K562 (cell line): ENCODE results near the gene MC3R. TPM values are rescaled to one million over a fixed set of nuclear protein-coding genes. Genes with fewer than 3 reads are reported as not detected.

Source experiments
- ATAC-seq: fragments of 200-7000 bp; cut with Tn5 transposase; 3 replicates; pipeline ENCODE4 v1.9.1; 2020; ENCODE audit warnings: moderate library complexity
- BruUV-seq: library from RNA; stranded (reverse); fragments of 400-500 nt; replicated peaks from 2 replicates; lab custom pipeline; 2021; lab: Mats Ljungman, UMichigan
- CTCF ChIA-PET: fragments of 300-600 bp; formaldehyde crosslinking; extraction: SDS; loops from one replicate; lab custom pipeline; 2021; ENCODE audit warnings: low intra/inter-chr PET ratio; lab: Yijun Ruan, JAX
- POLR2A ChIA-PET: fragments of 300-600, 350-650 bp; sonication (Branson Sonifier 250); formaldehyde crosslinking; extraction: SDS; loops from one replicate; lab custom pipeline; 2021; ENCODE audit warnings: antibody characterized with exemption, inconsistent platforms; lab: Yijun Ruan, JAX
- DNase-seq, 4 experiments: peaks; one replicate each; pipeline versions ENCODE4 v3.0.0 to v3.0.0-alpha.2; 2011 to 2018; ENCODE audit warnings: low spot score in 3 of 4, mixed read lengths in 3 of 4; ENCODE audit errors: extremely low read depth in 1 of 4
- FAIRE-seq: peaks from 2 replicates; lab custom pipeline; 2011; peaks lifted over from hg19 to GRCh38; lab: Jason Lieb, UNC
- H2AFZ ChIP-seq: 2 replicates; pipeline ENCODE4 v1.6.0; 2011; ENCODE audit warnings: low read depth, low read length, control low read depth, inconsistent platforms
- H3K27ac ChIP-seq: fragments of 200-600 bp; 3 replicates; pipeline ENCODE4 v1.8.0; 2011; ENCODE audit warnings: low read depth, mild to moderate bottlenecking, control low read depth, inconsistent platforms, low read length, moderate library complexity, mixed read lengths; ENCODE audit errors: extremely low read depth
- H3K27me3 ChIP-seq, 2 experiments: fragments of 300-600 bp in 1 of 2; 2 replicates in 1 of 2; 3 replicates in 1 of 2; pipeline versions ENCODE4 v1.6.0 to v1.8.0; 2011; ENCODE audit warnings: inconsistent platforms in 2 of 2, low read length in 2 of 2, mild to moderate bottlenecking in 1 of 2, mixed read lengths in 1 of 2, moderate library complexity in 1 of 2; ENCODE audit not compliant: control insufficient read depth in 2 of 2, insufficient read depth in 2 of 2
- H3K36me3 ChIP-seq: fragments of 300-600 bp; 3 replicates; pipeline ENCODE4 v1.8.0; 2011; ENCODE audit warnings: mild to moderate bottlenecking, low read length, inconsistent platforms; ENCODE audit not compliant: control insufficient read depth, insufficient read depth
- H3K4me1 ChIP-seq, 2 experiments: fragments of 200-600 bp in 1 of 2; replicated peaks in 1 of 2; 2 replicates in 1 of 2; 3 replicates in 1 of 2; pipeline versions ENCODE4 v1.5.1 to v1.8.0; 2011; ENCODE audit warnings: inconsistent platforms in 2 of 2, low read length in 2 of 2, mild to moderate bottlenecking in 1 of 2, mixed read lengths in 1 of 2, moderate library complexity in 1 of 2; ENCODE audit not compliant: control insufficient read depth in 2 of 2, insufficient read depth in 2 of 2
- H3K4me2 ChIP-seq: 2 replicates; pipeline ENCODE4 v1.6.1; 2011; ENCODE audit warnings: low read length, control low read depth, inconsistent platforms, mixed read lengths; ENCODE audit not compliant: insufficient read depth
- H3K4me3 ChIP-seq: fragments of 200-600 bp; sonication (generic), shearing (Covaris generic); 2 replicates; pipeline ENCODE4 v1.5.1; 2016; ENCODE audit warnings: control low read depth, inconsistent platforms
- H3K79me2 ChIP-seq: fragments of 200-600 bp; 3 replicates; pipeline ENCODE4 v1.8.0; 2011; ENCODE audit warnings: low read length, inconsistent platforms; ENCODE audit not compliant: control insufficient read depth, insufficient read depth
- H3K9ac ChIP-seq, 2 experiments: 2 replicates each; pipeline versions ENCODE4 v1.6.0 to v1.6.1; 2011; ENCODE audit warnings: low read depth in 2 of 2, low read length in 2 of 2, control low read depth in 1 of 2, inconsistent platforms in 1 of 2, mild to moderate bottlenecking in 1 of 2, mixed read lengths in 1 of 2; ENCODE audit not compliant: insufficient read depth in 1 of 2
- H3K9me1 ChIP-seq: one replicate; pipeline ENCODE4 v1.6.0; 2011; ENCODE audit warnings: inconsistent platforms, mild to moderate bottlenecking, low read length, moderate library complexity; ENCODE audit not compliant: control insufficient read depth, insufficient read depth
- H3K9me3 ChIP-seq: replicated peaks from 2 replicates; pipeline ENCODE4 v1.5.1; 2011; ENCODE audit warnings: low read depth, low read length, inconsistent platforms; ENCODE audit not compliant: control insufficient read depth, insufficient read depth
- H4K20me1 ChIP-seq: replicated peaks from 2 replicates; pipeline ENCODE4 v1.6.1; 2011; ENCODE audit warnings: low read length, inconsistent platforms, mixed read lengths; ENCODE audit not compliant: control insufficient read depth, insufficient read depth
- BACH1 ChIP-seq: fragments of 200-800 bp; sonication (Bioruptor generic); IDR thresholded peaks from 2 replicates; pipeline ENCODE4 v1.6.1; 2016; ENCODE audit warnings: missing genetic modification characterization, missing compliant biosample characterization
- CBFA2T3 ChIP-seq: fragments of 450-650 bp; IDR thresholded peaks from 2 replicates; pipeline ENCODE4 v1.6.1; 2017
- CTBP1 ChIP-seq: fragments of 450-650 bp; IDR thresholded peaks from 2 replicates; pipeline ENCODE4 v1.6.1; 2016; ENCODE audit warnings: borderline replicate concordance
- ILK ChIP-seq: fragments of 450-650 bp; IDR thresholded peaks from 2 replicates; pipeline ENCODE4 v1.6.1; 2016; ENCODE audit warnings: missing genetic modification characterization, low read depth, mild to moderate bottlenecking, missing compliant biosample characterization, moderate library complexity, borderline replicate concordance
- SMARCA4 ChIP-seq: fragments of 450-650 bp; IDR thresholded peaks from 2 replicates; pipeline ENCODE4 v1.6.1; 2016
- SUPT5H ChIP-seq: fragments of 450-650 bp; IDR thresholded peaks from 2 replicates; pipeline ENCODE4 v1.6.1; 2016
- TAF9B ChIP-seq: fragments of 450-650 bp; IDR thresholded peaks from 2 replicates; pipeline ENCODE4 v1.6.1; 2018; ENCODE audit warnings: mild to moderate bottlenecking; ENCODE audit not compliant: partially characterized antibody
- ZFP91 ChIP-seq: sonication (generic); formaldehyde crosslinking; IDR thresholded peaks from 2 replicates; pipeline ENCODE4 v1.8.0; 2022; ENCODE audit warnings: mild to moderate bottlenecking, missing genetic modification reagents
- ZNF175 ChIP-seq: fragments of 200-800 bp; sonication (Bioruptor generic); IDR thresholded peaks from 2 replicates; pipeline ENCODE4 v1.6.1; 2016; ENCODE audit warnings: low read depth, mild to moderate bottlenecking, missing genetic modification characterization, missing compliant biosample characterization
- ZNF324 ChIP-seq: fragments of 250-450 bp; sonication (Bioruptor Pico); IDR thresholded peaks from 2 replicates; pipeline ENCODE4 v1.4.0; 2020; ENCODE audit warnings: mild to moderate bottlenecking
- WGBS: fragments of 100-300 bp; shearing (Covaris generic); methylation state at CpG from one replicate; pipeline ENCODE4 v1.1.6; 2016; ENCODE audit warnings: low coverage, mixed read lengths; ENCODE audit not compliant: insufficient coverage; ENCODE audit errors: missing lambda C conversion rate; 5-methylcytosine and 5-hydroxymethylcytosine counted together
- in situ Hi-C: fragments of 300-500 bp; cut with MboI; formaldehyde crosslinking; loops from 4 replicates; pipeline ENCODE4 v1.15.0; 2018; ENCODE audit warnings: inconsistent platforms, mixed read lengths
- intact Hi-C: fragments of 100-400 bp; cut with micrococcal nuclease; formaldehyde crosslinking; loops from 2 replicates; pipeline ENCODE4 v1.14.2; 2022
- polyA plus RNA-seq, 8 experiments: library from polyadenylated mRNA; depleted of rRNA in 4 of 8; stranded (reverse) in 5 of 8; unstranded in 3 of 8; fragments of >200 nt; fragmentation: Nextera tagmentation in 2 of 8; fragmentation: Illumina TruSeq in 1 of 8; extraction: Ambion mirVana in 2 of 8; extraction: Trizol in 1 of 8; gene quantifications; 2 replicates each; pipeline versions ENCODE4 v1.2.1 to v1.2.3, GENCODE V29; 2011 to 2014; ENCODE audit warnings: inconsistent platforms in 1 of 8, missing spikeins in 1 of 8
- total RNA-seq, 7 experiments: library from RNA; depleted of rRNA in 6 of 7; stranded (reverse); fragments of >200 nt in 6 of 7; fragmentation: Illumina TruSeq in 2 of 7; extraction: Trizol in 2 of 7; gene quantifications; 2 replicates each; pipeline versions ENCODE4 v1.2.1 to v1.2.3, GENCODE V29; 2011 to 2021; ENCODE audit warnings: low replicate concordance in 1 of 7
- TF ChIP-seq, protein P1 (sequence below): fragments of 150-350 bp; IDR thresholded peaks from 2 replicates; pipeline ENCODE4 v1.6.1; 2014; ENCODE audit warnings: low read depth, mild to moderate bottlenecking, low read length, borderline replicate concordance

The MC3R gene
- total and polyA plus RNA-seq, 9 of the 15 experiments (the other 6 are each of a cell fraction or from before 2014, with no cell fraction given): not detected

- ChIA-PET POLR2A (interaction anchor here (0.6 kb wide), 1 partner anchor 184 kb away, joined by 3 read pairs; the partner anchor contains the start of gene CASS4), CTCF (no interaction called here)
- no peaks in the 10 kb centered on the region for H3K27me3 ChIP-seq
- no peaks in the 10 kb centered on the region for H3K9me3 ChIP-seq
- H3K79me2 ChIP-seq: no peaks in the 10 kb centered on the region
- no peak overlapping the region for H2AFZ ChIP-seq
- H3K4me2 ChIP-seq: no peak overlapping the region
- no peak for ATAC-seq
- intact Hi-C loops: no loop called here
- no peak overlapping the region for H3K27ac ChIP-seq
- in situ Hi-C loops: loop anchor here (25.0 kb wide), 1 partner anchor 1566 kb away; no protein-coding TSS in a partner anchor
- WGBS: 0% methylated on average over 3 of the region's 3 CpGs
- no peaks in the 10 kb centered on the region for H3K4me1 ChIP-seq
- H4K20me1 ChIP-seq: no peaks in the 10 kb centered on the region
- no peak overlapping the region for H3K4me3 ChIP-seq
- H3K36me3 ChIP-seq: no peaks in the 10 kb centered on the region
- no peak for FAIRE-seq
- no peak overlapping the region for H3K9ac ChIP-seq
- no TSS peak for BruUV-seq
- no peak for DNase-seq
- no peaks in the 10 kb centered on the region for H3K9me1 ChIP-seq
- TF ChIP-seq CBFA2T3 (no peak), ILK (no peak), SUPT5H (no peak), SMARCA4 (no peak), ZNF175 (CRISPR knock-in tag) (no peak), ZFP91 (CRISPR knock-in tag) (no peak), BACH1 (tag) (no peak), CTBP1 (no peak), TAF9B (no peak), ZNF324 (CRISPR knock-in tag) (no peak)
- TF ChIP-seq, protein P1, sequence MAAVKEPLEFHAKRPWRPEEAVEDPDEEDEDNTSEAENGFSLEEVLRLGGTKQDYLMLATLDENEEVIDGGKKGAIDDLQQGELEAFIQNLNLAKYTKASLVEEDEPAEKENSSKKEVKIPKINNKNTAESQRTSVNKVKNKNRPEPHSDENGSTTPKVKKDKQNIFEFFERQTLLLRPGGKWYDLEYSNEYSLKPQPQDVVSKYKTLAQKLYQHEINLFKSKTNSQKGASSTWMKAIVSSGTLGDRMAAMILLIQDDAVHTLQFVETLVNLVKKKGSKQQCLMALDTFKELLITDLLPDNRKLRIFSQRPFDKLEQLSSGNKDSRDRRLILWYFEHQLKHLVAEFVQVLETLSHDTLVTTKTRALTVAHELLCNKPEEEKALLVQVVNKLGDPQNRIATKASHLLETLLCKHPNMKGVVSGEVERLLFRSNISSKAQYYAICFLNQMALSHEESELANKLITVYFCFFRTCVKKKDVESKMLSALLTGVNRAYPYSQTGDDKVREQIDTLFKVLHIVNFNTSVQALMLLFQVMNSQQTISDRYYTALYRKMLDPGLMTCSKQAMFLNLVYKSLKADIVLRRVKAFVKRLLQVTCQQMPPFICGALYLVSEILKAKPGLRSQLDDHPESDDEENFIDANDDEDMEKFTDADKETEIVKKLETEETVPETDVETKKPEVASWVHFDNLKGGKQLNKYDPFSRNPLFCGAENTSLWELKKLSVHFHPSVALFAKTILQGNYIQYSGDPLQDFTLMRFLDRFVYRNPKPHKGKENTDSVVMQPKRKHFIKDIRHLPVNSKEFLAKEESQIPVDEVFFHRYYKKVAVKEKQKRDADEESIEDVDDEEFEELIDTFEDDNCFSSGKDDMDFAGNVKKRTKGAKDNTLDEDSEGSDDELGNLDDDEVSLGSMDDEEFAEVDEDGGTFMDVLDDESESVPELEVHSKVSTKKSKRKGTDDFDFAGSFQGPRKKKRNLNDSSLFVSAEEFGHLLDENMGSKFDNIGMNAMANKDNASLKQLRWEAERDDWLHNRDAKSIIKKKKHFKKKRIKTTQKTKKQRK: no peak
Observed at GRCh38 chr20:56228021-56228420, 20.5 kb upstream of the MC3R start.
